Left renal pelvis (tissue), 4 donors: ENCODE results near the gene SHE. TPM values are rescaled to one million over a fixed set of nuclear protein-coding genes. Genes with fewer than 3 reads are reported as not detected.
"Not testable (repeated sequence)": the region's sequence is repeated elsewhere in the genome, so short reads cannot be mapped to it uniquely, and the experiment has no call there.

Experiments used
- DNase-seq, 4 donors: peaks; one replicate each; pipeline ENCODE4 v3.0.0-alpha.2; 2013; ENCODE audit warnings: low read depth in 4 of 4, low spot score in 3 of 4
- polyA plus RNA-seq, 4 donors: library from polyadenylated mRNA; unstranded; fragments of 120-200 nt; gene quantifications; one replicate each; pipeline ENCODE4 v1.2.1, GENCODE V29; 2013; ENCODE audit not compliant: insufficient read length in 4 of 4

Gene SHE
- polyA plus RNA-seq, 4 donors: 8.5 to 11.3 (median 10.6) TPM

GRCh38 chr1:154517661-154518060 is 15.4 kb upstream of the SHE start:
- DNase-seq: no peak

- DNase-seq: no peak
Measured at GRCh38 chr1:154514066-154514553, 11.9 kb upstream of the SHE start.

- DNase-seq: no peak
Measured at GRCh38 chr1:154512760-154513159, 10.5 kb upstream of the SHE start.

GRCh38 chr1:154503898-154504297 is 1.7 kb upstream of the SHE start:
- no peak for DNase-seq

- DNase-seq: no peak
Measured at GRCh38 chr1:154502744-154503115, 518 bp upstream of the SHE start.

GRCh38 chr1:154501423-154502065 is 668 bp downstream of the SHE start:
- no peak for DNase-seq

- no peak for DNase-seq
Measured at GRCh38 chr1:154500533-154500932, 1.7 kb downstream of the SHE start.

- DNase-seq: no peak
Measured at GRCh38 chr1:154499446-154499845, 2.8 kb downstream of the SHE start.

GRCh38 chr1:154497026-154497806 is 5.0 kb downstream of the SHE start:
- DNase-seq: no peak

- no peak for DNase-seq
Measured at GRCh38 chr1:154496383-154496782, 5.8 kb downstream of the SHE start.

GRCh38 chr1:154495496-154496273 is 6.5 kb downstream of the SHE start:
- DNase-seq: no peak

GRCh38 chr1:154493276-154493675 is 8.9 kb downstream of the SHE start:
- no peak for DNase-seq

- DNase-seq: no peak
Measured at GRCh38 chr1:154492115-154492514, 10.1 kb downstream of the SHE start.

- no peak for DNase-seq
Measured at GRCh38 chr1:154490317-154490716, 11.9 kb downstream of the SHE start.

GRCh38 chr1:154489695-154490274 is 12.4 kb downstream of the SHE start:
- DNase-seq: no peak

- DNase-seq: no peak
Measured at GRCh38 chr1:154488922-154489321, 13.3 kb downstream of the SHE start.

GRCh38 chr1:154486756-154487155 is 15.5 kb downstream of the SHE start:
- not testable (repeated sequence) for DNase-seq

- no peak for DNase-seq
Measured at GRCh38 chr1:154485910-154486496, 16.2 kb downstream of the SHE start.

- no peak for DNase-seq
Measured at GRCh38 chr1:154485106-154485505, 17.1 kb downstream of the SHE start.

- DNase-seq: no peak
Measured at GRCh38 chr1:154483941-154484803, 18.0 kb downstream of the SHE start.
